Psoas muscle (tissue), 8 donors: ENCODE data around the gene PTBP1. TPM values are rescaled to one million over a fixed set of nuclear protein-coding genes. Genes with fewer than 3 reads are reported as not detected.

Source experiments
- ATAC-seq, 4 donors: fragments of 200-7000 bp; cut with Tn5 transposase; one replicate each; pipeline ENCODE4 v1.9.1; 2020; ENCODE audit warnings: moderate library complexity in 3 of 4, mild to moderate bottlenecking in 2 of 4
- DNase-seq, 2 donors: peaks; one replicate each; pipeline ENCODE4 v3.0.0-alpha.2; 2020
- H3K27ac ChIP-seq: fragments of 200-600 bp; one replicate; pipeline ENCODE4 v1.8.0; 2022
- H3K27me3 ChIP-seq, 3 donors: fragments of 200-600 bp in 1 of 3; one replicate each; pipeline versions ENCODE4 v1.6.1 to v1.8.0; 2013 to 2022; ENCODE audit warnings: low read length in 2 of 3, mild to moderate bottlenecking in 2 of 3, moderate library complexity in 1 of 3; ENCODE audit not compliant: insufficient read depth in 3 of 3
- H3K36me3 ChIP-seq, 2 donors: fragments of 200-600 bp in 1 of 2; one replicate each; pipeline versions ENCODE4 v1.6.1 to v1.8.0; 2013 to 2022; ENCODE audit warnings: low read depth in 1 of 2, mild to moderate bottlenecking in 1 of 2, moderate library complexity in 1 of 2; ENCODE audit not compliant: insufficient read depth in 1 of 2
- H3K4me1 ChIP-seq: fragments of 200-600 bp; one replicate; pipeline ENCODE4 v1.8.0; 2022
- H3K4me3 ChIP-seq: fragments of 200-600 bp; one replicate; pipeline ENCODE4 v1.8.0; 2022; ENCODE audit warnings: mild to moderate bottlenecking
- H3K9me3 ChIP-seq: fragments of 200-600 bp; one replicate; pipeline ENCODE4 v1.8.0; 2022
- WGBS, 3 donors: extraction: QIAGEN DNeasy Blood & Tissue Kit; methylation state at CpG; one replicate each; pipeline versions ENCODE4 v1.1.6 to v1.1.7; 2013; 5-methylcytosine and 5-hydroxymethylcytosine counted together
- intact Hi-C, 2 donors: fragments of 100-400 bp; cut with DNase I; formaldehyde crosslinking; loops; one replicate each; pipeline versions ENCODE4 v1.11.0 to v1.14.2; 2022
- polyA plus RNA-seq, 3 donors: library from polyadenylated mRNA; stranded (reverse); fragments of 200-250 nt; gene quantifications; one replicate each; pipeline ENCODE4 v1.2.3, GENCODE V29; 2013
- total RNA-seq, 4 donors: library from RNA; stranded (reverse); fragmentation: NEBNext Ultra II Directional in 2 of 4; extraction: Animal tissue kit (Norgen Biotek cat#: 25700) in 2 of 4; gene quantifications; one replicate each; pipeline versions ENCODE4 v1.2.1 to v1.2.4, GENCODE V29; 2021 to 2023
- TF ChIP-seq, protein P1 (sequence below): fragments of 200-600 bp; IDR thresholded peaks from one replicate; pipeline ENCODE4 v1.8.0; 2022; ENCODE audit warnings: antibody characterized with exemption
- donor health status: healthy with polysubstance abuse.
- donor health status: DM: no; HTN: no; CAD: no; lungs with moderate emphysema.
- donor health status: Bipolar disorder and iron deficiency.
- donor health status: healthy.
- donor health status: DM: yes; HTN: yes; CAD: no.
- donor health status: DM: no; HTN: no; CAD: no.
- donor health status: DM: no; HTN: no; CAD: no.
- donor health status: DM: yes; HTN: yes; CAD: no.

The PTBP1 gene
- total and polyA plus RNA-seq, 7 donors: 24.2 to 69.4 (median 36.5) TPM

DNA sequence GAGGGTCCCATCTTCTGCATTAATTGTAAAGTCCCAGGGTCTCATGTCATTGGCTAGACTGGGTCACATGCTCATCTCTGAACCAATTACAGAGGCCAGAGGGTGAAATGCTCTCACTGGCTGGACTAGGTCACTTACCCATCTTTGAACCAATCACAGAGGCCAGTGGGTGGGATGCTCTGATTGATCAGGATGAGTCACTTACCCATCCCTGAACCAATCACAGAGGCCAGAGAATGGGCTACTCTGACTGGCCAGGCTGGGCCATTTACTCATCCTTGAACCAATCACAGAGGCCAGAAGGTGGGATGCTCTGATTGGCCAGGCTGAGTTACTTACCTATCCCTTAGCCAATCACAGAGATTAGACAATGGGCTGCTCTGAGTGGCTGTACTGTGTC, 41.0 kb upstream of the PTBP1 start:
- DNase-seq (no peak), ATAC-seq (no peak)
- TF ChIP-seq, protein P1, sequence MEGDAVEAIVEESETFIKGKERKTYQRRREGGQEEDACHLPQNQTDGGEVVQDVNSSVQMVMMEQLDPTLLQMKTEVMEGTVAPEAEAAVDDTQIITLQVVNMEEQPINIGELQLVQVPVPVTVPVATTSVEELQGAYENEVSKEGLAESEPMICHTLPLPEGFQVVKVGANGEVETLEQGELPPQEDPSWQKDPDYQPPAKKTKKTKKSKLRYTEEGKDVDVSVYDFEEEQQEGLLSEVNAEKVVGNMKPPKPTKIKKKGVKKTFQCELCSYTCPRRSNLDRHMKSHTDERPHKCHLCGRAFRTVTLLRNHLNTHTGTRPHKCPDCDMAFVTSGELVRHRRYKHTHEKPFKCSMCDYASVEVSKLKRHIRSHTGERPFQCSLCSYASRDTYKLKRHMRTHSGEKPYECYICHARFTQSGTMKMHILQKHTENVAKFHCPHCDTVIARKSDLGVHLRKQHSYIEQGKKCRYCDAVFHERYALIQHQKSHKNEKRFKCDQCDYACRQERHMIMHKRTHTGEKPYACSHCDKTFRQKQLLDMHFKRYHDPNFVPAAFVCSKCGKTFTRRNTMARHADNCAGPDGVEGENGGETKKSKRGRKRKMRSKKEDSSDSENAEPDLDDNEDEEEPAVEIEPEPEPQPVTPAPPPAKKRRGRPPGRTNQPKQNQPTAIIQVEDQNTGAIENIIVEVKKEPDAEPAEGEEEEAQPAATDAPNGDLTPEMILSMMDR: no peak
- peaks cover 8% of the 10 kb centered on the region for H3K9me3 ChIP-seq
- intact Hi-C loops: no loop called here
- H3K4me3 ChIP-seq: no peak overlapping the region
- H3K36me3 ChIP-seq: no peaks in the 10 kb centered on the region
- H3K27me3 ChIP-seq: peaks cover 0 to 13% (median 8%) of the 10 kb centered on the region in 3 donors
- no peaks in the 10 kb centered on the region for H3K4me1 ChIP-seq
- no peak overlapping the region for H3K27ac ChIP-seq

DNA sequence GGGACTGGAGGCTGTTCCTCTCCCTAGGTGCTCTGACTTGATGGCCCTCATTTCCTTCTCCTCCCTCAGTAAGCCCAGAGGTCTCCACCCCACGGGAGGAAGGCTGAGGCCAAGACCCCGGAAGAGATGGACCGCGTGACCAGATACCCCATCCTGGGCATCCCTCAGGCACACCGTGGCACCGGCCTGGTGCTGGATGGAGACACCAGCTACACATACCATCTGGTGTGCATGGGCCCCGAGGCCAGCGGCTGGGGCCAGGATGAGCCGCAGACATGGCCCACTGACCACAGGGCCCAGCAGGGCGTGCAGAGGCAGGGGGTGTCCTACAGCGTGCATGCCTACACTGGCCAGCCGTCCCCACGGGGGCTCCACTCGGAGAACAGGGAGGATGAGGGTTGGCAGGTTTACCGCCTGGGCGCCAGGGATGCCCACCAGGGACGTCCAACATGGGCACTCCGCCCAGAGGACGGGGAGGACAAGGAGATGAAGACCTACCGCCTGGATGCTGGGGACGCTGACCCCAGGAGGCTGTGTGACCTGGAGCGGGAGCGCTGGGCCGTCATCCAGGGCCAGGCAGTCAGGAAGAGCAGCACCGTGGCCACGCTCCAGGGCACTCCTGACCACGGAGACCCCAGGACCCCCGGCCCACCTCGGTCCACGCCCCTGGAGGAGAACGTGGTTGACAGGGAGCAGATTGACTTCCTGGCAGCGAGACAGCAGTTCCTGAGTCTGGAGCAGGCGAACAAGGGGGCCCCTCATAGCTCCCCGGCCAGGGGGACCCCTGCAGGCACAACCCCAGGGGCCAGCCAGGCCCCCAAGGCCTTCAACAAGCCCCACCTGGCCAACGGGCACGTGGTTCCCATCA, 40.2 kb upstream of the PTBP1 start:
- Histone ChIP-seq H3K4me3 (no peak overlapping the region), H3K27me3 (peaks cover 0 to 7% (median 6%) of the 10 kb centered on the region in 3 donors), H3K36me3 (no peaks in the 10 kb centered on the region), H3K9me3 (peaks cover 8% of the 10 kb centered on the region), H3K4me1 (no peaks in the 10 kb centered on the region), H3K27ac (no peak overlapping the region)
- no peak for ATAC-seq
- WGBS, 3 donors: 82 to 86% (median 86%) methylated on average over 35 to 36 of the region's 36 CpGs
- intact Hi-C loops: no loop called here
- DNase-seq: no peak
- TF ChIP-seq, protein P1: no peak

DNA sequence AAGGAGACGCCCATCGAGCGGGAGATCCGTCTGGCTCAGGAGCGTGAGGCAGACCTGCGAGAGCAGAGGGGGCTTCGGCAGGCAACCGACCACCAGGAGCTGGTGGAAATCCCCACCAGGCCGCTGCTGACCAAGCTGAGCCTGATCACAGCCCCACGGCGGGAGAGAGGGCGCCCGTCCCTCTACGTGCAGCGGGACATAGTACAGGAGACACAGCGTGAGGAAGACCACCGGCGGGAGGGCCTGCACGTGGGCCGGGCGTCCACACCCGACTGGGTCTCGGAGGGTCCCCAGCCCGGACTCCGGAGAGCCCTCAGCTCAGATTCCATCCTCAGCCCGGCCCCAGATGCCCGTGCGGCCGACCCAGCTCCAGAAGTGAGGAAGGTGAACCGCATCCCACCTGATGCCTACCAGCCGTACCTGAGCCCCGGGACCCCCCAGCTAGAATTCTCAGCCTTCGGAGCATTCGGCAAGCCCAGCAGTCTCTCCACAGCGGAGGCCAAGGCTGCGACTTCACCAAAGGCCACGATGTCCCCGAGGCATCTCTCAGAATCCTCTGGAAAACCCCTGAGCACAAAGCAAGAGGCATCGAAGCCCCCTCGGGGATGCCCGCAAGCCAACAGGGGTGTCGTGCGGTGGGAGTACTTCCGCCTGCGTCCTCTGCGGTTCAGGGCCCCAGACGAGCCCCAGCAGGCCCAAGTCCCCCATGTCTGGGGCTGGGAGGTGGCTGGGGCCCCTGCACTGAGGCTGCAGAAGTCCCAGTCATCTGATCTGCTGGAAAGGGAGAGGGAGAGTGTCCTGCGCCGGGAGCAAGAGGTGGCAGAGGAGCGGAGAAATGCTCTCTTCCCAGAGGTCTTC, 39.2 kb upstream of the PTBP1 start:
- Histone ChIP-seq H3K4me1 (no peaks in the 10 kb centered on the region), H3K27ac (no peak overlapping the region), H3K27me3 (peaks cover 0 to 3% (median under 1%) of the 10 kb centered on the region in 3 donors), H3K36me3 (no peaks in the 10 kb centered on the region), H3K9me3 (peaks cover 8% of the 10 kb centered on the region), H3K4me3 (no peak overlapping the region)
- intact Hi-C loops: no loop called here
- ATAC-seq (peak in 1 of 4 donors; percentile 30), DNase-seq (no peak)
- 92 to 94% (median 93%) methylated on average over 42 to 50 of the region's 50 CpGs for WGBS, 3 donors
- TF ChIP-seq, protein P1: no peak

DNA sequence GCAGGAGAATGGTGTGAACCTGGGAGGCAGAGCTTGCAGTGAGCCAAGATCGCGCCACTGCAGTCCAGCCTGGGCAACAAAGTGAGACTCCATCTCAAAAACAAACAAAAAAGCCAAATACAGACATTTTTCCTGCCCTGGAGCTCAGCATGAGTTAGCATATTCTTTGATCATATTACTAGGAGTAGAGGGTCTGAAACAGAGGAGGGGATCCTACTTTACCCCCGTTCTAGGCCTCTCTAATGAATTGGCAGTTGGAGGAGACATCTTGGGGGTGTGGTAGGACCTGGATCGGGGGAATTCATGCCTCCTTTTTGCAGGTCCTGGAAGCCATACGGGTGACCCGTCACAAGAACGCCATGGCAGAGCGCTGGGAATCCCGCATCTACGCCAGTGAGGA, 34.1 kb upstream of the PTBP1 start:
- Histone ChIP-seq H3K36me3 (no peaks in the 10 kb centered on the region), H3K4me3 (no peak overlapping the region), H3K9me3 (peaks cover 8% of the 10 kb centered on the region), H3K27ac (no peak overlapping the region), H3K27me3 (peaks cover 0 to 4% (median 0%) of the 10 kb centered on the region in 3 donors), H3K4me1 (no peaks in the 10 kb centered on the region)
- TF ChIP-seq, protein P1: no peak
- DNase-seq: no peak
- 89 to 92% (median 89%) methylated on average over 10 of the region's 10 CpGs for WGBS, 3 donors
- intact Hi-C loops: no loop called here
- ATAC-seq: no peak
